ENCODE data around the gene LRRC17. TPM values are rescaled to one million over a fixed set of nuclear protein-coding genes. Genes with fewer than 3 reads are reported as not detected.

The LRRC17 gene
- total RNA-seq, 2 donors from 2014 or later: 1.8 to 9.9 TPM

- Histone ChIP-seq H3K9me3 (no peaks in the 10 kb centered on the region), H3K27ac (no peak overlapping the region), H3K36me3 (no peaks in the 10 kb centered on the region), H3K4me1 (peaks cover 0 to 8% of the 10 kb centered on the region in 2 donors), H3K27me3 (no peaks in the 10 kb centered on the region), H3K4me3 (no peak overlapping the region)
- no peak for TF ChIP-seq CTCF (IDR thresholded peaks at IDR 0.05)
- no peak for DNase-seq (ENCODE audit: low spot score)
Measured at GRCh38 chr7:102927312-102927933, 14.6 kb downstream of the LRRC17 start.

GRCh38 chr7:102931757-102932156 is 19.0 kb downstream of the LRRC17 start:
- TF ChIP-seq CTCF (IDR thresholded peaks at IDR 0.05): no peak
- no peak overlapping the region for H3K4me3 ChIP-seq
- H3K27ac ChIP-seq: no peak overlapping the region
- H3K36me3 ChIP-seq: no peaks in the 10 kb centered on the region
- DNase-seq (ENCODE audit: low spot score): no peak
- H3K27me3 ChIP-seq: no peaks in the 10 kb centered on the region
- no peaks in the 10 kb centered on the region for H3K9me3 ChIP-seq
- H3K4me1 ChIP-seq: peaks cover 0 to 8% of the 10 kb centered on the region in 2 donors

GRCh38 chr7:102933763-102934162 is 21.0 kb downstream of the LRRC17 start:
- H3K36me3 ChIP-seq: no peaks in the 10 kb centered on the region
- peak; percentile 90 for DNase-seq (ENCODE audit: low spot score)
- no peak overlapping the region for H3K4me3 ChIP-seq
- H3K27ac ChIP-seq: peak overlapping the region; percentile 55 to 78
- peaks cover 0 to 19% of the 10 kb centered on the region in 2 donors for H3K4me1 ChIP-seq
- TF ChIP-seq CTCF (IDR thresholded peaks at IDR 0.05): no peak
- H3K9me3 ChIP-seq: no peaks in the 10 kb centered on the region
- no peaks in the 10 kb centered on the region for H3K27me3 ChIP-seq

GRCh38 chr7:102934239-102934638 is 21.4 kb downstream of the LRRC17 start:
- no peak for DNase-seq (ENCODE audit: low spot score)
- Histone ChIP-seq H3K27ac (peak overlapping the region; percentile 55 to 78), H3K4me3 (no peak overlapping the region), H3K27me3 (no peaks in the 10 kb centered on the region), H3K4me1 (peaks cover 0 to 23% of the 10 kb centered on the region in 2 donors), H3K9me3 (no peaks in the 10 kb centered on the region), H3K36me3 (no peaks in the 10 kb centered on the region)
- TF ChIP-seq CTCF (IDR thresholded peaks at IDR 0.05): no peak

GRCh38 chr7:102934701-102935100 is 21.9 kb downstream of the LRRC17 start:
- H3K27ac ChIP-seq: peak overlapping the region; percentile 55 to 78
- DNase-seq (ENCODE audit: low spot score): no peak
- peaks cover 0 to 25% of the 10 kb centered on the region in 2 donors for H3K4me1 ChIP-seq
- H3K4me3 ChIP-seq: no peak overlapping the region
- TF ChIP-seq CTCF (IDR thresholded peaks at IDR 0.05): no peak
- H3K36me3 ChIP-seq: no peaks in the 10 kb centered on the region
- no peaks in the 10 kb centered on the region for H3K9me3 ChIP-seq
- no peaks in the 10 kb centered on the region for H3K27me3 ChIP-seq
